ENCODE measurements around the gene ARHGAP44.
"Not testable (repeated sequence)": the region's sequence is repeated elsewhere in the genome, so short reads cannot be mapped to it uniquely, and the experiment has no call there.

The ARHGAP44 gene

DNA sequence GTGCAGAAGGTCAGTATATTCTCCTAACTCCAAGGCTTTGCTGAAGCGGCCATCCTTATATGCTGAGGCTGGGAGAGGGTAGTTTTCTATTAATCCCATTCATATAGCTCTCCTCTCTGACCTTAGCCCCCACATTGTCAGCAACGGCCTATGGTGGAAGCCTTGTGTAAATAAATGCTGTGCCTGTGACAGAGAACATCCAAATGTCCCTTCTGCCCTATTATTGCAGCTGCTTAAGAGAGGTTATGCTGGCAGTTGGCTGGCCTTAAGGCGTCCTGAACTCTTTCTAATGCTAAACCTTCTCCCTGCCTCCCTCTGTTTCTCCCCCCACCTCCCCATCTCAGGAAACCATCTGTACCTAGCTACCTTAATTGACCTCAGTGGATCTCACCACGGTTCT is 53.6 kb downstream of the ARHGAP44 start:
- H3K27me3 Mint-ChIP-seq (ENCODE audit: low read depth), result no peaks in the 10 kb centered on the region
- H3K4me3 Mint-ChIP-seq, result no peak overlapping the region

GRCh38 chr17:12850996-12851395 is 61.7 kb downstream of the ARHGAP44 start:
- Mint-ChIP-seq H3K27ac (no peak overlapping the region), H3K4me3 (no peak overlapping the region), H3K36me3 (ENCODE audit: low read depth) (no peaks in the 10 kb centered on the region), H3K27me3 (ENCODE audit: low read depth) (no peaks in the 10 kb centered on the region), H3K4me1 (ENCODE audit: low read depth) (no peaks in the 10 kb centered on the region), H3K9me3 (peaks cover 24% of the 10 kb centered on the region)
- no peak for DNase-seq (ENCODE audit: low spot score)

More for the DNA sequence above, 53.6 kb downstream of the ARHGAP44 start:
- no peak for DNase-seq (ENCODE audit: low spot score)
- H3K36me3 Mint-ChIP-seq (ENCODE audit: low read depth), result no peaks in the 10 kb centered on the region
- no peak overlapping the region for H3K27ac Mint-ChIP-seq
- peaks cover 24% of the 10 kb centered on the region for H3K9me3 Mint-ChIP-seq
- no peaks in the 10 kb centered on the region for H3K4me1 Mint-ChIP-seq (ENCODE audit: low read depth)

DNA sequence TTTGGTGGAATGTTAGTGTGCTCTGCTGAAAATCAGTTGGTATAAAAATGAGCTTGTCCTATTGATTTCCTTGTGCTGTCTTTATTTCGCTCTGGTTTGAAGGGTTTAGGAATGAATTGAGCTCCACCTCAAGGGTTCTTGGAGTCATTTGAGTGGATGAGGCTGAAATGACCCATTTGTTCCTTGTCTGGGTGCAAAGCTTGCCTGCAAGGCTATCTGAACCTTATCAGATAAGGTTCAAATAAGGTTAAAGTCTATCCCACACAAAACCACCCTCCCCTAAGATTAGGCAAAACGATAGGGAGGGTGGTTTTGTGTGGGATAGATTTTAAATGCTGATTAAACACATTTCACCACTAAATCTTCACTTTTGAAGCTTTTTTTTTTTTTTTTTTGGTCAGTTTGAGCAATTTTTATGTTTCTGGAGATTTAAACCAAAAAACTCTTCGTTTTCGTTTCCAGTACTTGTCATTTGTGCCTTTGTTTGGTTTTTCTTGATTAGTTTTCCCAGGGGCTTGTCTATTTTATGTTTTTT is 62.7 kb downstream of the ARHGAP44 start:
- no peak for DNase-seq (ENCODE audit: low spot score)
- peaks cover 24% of the 10 kb centered on the region for H3K9me3 Mint-ChIP-seq
- H3K4me1 Mint-ChIP-seq (ENCODE audit: low read depth), result no peaks in the 10 kb centered on the region
- no peaks in the 10 kb centered on the region for H3K27me3 Mint-ChIP-seq (ENCODE audit: low read depth)
- no peaks in the 10 kb centered on the region for H3K36me3 Mint-ChIP-seq (ENCODE audit: low read depth)
- no peak overlapping the region for H3K27ac Mint-ChIP-seq
- H3K4me3 Mint-ChIP-seq, result no peak overlapping the region

DNA sequence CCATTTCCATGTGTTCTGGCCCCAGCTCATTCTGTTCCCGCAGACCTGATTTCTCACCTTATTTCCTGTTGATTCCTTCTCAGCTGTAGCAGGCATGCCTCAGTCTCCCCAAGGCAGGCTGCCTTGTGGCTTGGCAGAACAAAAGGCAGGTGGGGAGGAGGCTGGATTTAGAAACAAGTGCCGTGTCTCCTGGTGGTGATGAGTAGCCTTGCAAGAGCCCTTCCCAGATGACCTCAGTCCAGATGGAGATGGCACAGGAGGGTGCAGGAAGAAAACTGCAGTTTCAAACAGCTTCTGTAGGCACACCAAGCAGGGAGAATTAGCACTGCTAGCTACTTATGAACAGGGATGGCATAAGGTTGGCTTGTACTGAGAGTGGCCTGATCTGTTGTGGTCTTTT is 64.6 kb downstream of the ARHGAP44 start:
- Mint-ChIP-seq H3K27me3 (ENCODE audit: low read depth) (no peaks in the 10 kb centered on the region), H3K9me3 (peaks cover 27% of the 10 kb centered on the region), H3K27ac (no peak overlapping the region), H3K4me3 (no peak overlapping the region), H3K4me1 (ENCODE audit: low read depth) (no peaks in the 10 kb centered on the region), H3K36me3 (ENCODE audit: low read depth) (no peaks in the 10 kb centered on the region)
- no peak for DNase-seq (ENCODE audit: low spot score)

- no peaks in the 10 kb centered on the region for H3K27me3 Mint-ChIP-seq (ENCODE audit: low read depth)
- peaks cover 27% of the 10 kb centered on the region for H3K9me3 Mint-ChIP-seq
- DNase-seq (ENCODE audit: low spot score), result no peak
- H3K36me3 Mint-ChIP-seq (ENCODE audit: low read depth), result no peaks in the 10 kb centered on the region
- no peak overlapping the region for H3K27ac Mint-ChIP-seq
- H3K4me3 Mint-ChIP-seq, result no peak overlapping the region
- H3K4me1 Mint-ChIP-seq (ENCODE audit: low read depth), result no peaks in the 10 kb centered on the region
Observed at GRCh38 chr17:12856416-12856815, 67.1 kb downstream of the ARHGAP44 start.

DNA sequence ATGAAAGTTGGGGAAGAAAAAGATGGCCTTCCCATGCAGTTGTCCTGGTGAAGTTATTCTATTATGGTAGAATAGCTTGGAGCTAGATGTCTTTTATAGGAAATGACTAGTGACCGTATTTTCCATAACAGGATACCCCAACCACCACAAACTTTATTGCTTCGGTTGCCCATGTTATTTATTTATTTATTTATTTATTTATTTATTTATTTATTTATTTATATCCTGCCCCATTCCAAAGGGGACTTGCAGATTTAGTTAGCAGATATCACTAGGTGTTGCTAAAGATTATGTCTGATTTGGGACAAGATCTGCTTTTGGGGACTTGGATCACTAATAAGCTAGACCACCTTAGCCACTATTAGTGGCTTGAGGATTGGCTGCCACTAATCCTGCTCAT is 68.3 kb downstream of the ARHGAP44 start:
- Mint-ChIP-seq H3K4me1 (ENCODE audit: low read depth) (no peaks in the 10 kb centered on the region), H3K9me3 (peaks cover 35% of the 10 kb centered on the region), H3K4me3 (no peak overlapping the region), H3K27me3 (ENCODE audit: low read depth) (no peaks in the 10 kb centered on the region), H3K27ac (no peak overlapping the region), H3K36me3 (ENCODE audit: low read depth) (no peaks in the 10 kb centered on the region)
- DNase-seq (ENCODE audit: low spot score), result no peak

DNA sequence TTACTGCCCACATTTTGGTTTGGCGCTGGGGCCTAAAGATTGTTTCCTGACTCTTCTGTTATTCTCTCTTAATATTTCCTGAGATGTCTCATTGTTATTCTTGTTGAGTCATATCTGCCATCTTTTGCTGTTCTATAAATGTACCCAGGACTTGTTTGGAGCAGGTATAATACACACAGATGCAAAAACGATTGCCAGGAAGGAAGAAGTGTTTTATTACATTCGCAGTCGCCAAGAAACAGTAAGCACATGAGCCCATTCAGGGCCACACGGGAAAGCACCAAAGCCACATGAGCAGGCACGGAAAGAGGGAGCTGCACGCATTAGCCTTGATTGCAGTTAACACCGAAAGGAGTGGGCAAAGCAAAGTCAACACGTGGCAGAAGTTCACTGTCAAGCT is 70.2 kb downstream of the ARHGAP44 start:
- H3K27ac Mint-ChIP-seq, result no peak overlapping the region
- H3K4me3 Mint-ChIP-seq, result no peak overlapping the region
- no peak for DNase-seq (ENCODE audit: low spot score)
- H3K36me3 Mint-ChIP-seq (ENCODE audit: low read depth), result no peaks in the 10 kb centered on the region
- H3K27me3 Mint-ChIP-seq (ENCODE audit: low read depth), result no peaks in the 10 kb centered on the region
- H3K9me3 Mint-ChIP-seq, result peaks cover 25% of the 10 kb centered on the region
- H3K4me1 Mint-ChIP-seq (ENCODE audit: low read depth), result no peaks in the 10 kb centered on the region

DNA sequence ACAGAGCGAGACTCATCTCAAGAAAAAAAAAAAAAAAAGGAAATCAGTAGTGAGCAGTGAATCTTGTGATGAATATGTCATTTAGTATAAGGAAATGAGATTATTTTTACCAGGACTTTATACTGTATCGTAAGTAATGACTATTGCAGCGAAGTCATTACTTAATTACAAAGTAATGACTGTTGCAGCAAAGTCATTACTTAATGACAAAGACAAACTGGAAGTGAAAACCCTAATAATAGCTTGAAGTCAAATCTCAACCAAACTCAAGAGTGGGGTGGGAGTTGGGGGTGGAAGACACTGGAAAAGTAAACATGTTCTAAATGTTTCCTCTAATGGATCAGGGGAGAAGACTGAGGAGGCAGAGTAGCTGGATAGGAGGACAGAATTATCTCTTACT is 76.5 kb downstream of the ARHGAP44 start:
- no peak for DNase-seq (ENCODE audit: low spot score)
- no peak overlapping the region for H3K4me3 Mint-ChIP-seq
- H3K27me3 Mint-ChIP-seq (ENCODE audit: low read depth), result no peaks in the 10 kb centered on the region
- no peak overlapping the region for H3K27ac Mint-ChIP-seq
- H3K9me3 Mint-ChIP-seq, result peaks cover 26% of the 10 kb centered on the region
- no peaks in the 10 kb centered on the region for H3K36me3 Mint-ChIP-seq (ENCODE audit: low read depth)
- no peaks in the 10 kb centered on the region for H3K4me1 Mint-ChIP-seq (ENCODE audit: low read depth)

DNA sequence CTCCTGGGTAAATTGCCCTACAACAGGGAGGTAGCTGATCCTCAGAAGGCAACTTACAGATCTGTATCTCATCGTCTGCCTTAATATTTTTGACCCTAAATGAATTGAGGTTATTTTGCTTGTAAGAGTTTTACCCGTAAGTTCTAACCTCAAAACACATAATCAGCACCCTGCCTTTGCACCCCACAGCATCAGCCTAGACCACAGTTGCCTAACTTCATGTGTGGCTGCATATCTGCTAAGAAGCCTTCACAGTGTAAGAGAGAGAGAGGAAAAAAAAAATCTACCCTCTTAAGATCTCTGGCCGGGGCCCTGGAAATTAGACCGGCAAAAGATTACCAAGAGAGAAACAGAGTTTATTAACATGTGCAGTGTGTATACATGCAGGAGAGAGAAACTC is 76.9 kb downstream of the ARHGAP44 start:
- peaks cover 23% of the 10 kb centered on the region for H3K9me3 Mint-ChIP-seq

DNA sequence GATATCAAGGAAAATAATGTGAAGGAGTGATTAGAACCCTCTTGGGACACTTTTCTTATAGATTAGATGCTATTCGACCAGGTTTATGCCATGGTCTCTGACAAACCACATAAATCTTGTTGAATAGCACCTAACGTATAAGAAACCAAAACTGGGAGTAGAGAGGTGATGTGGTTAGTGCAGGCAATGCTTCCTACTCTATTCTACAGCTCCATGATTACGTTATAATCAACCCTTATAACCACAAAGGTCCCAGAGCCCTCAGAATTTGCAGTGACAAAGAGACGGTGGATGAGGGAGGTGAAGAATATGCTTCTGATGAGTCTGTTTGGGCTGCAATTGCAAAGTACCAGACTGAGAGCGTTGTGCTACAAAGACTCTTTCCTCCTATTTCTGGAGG is 78.4 kb downstream of the ARHGAP44 start:
- H3K4me3 Mint-ChIP-seq, result no peak overlapping the region
- no peak overlapping the region for H3K27ac Mint-ChIP-seq
- no peaks in the 10 kb centered on the region for H3K27me3 Mint-ChIP-seq (ENCODE audit: low read depth)

More for the DNA sequence above, 76.9 kb downstream of the ARHGAP44 start:
- Mint-ChIP-seq H3K4me1 (ENCODE audit: low read depth) (no peaks in the 10 kb centered on the region), H3K27me3 (ENCODE audit: low read depth) (no peaks in the 10 kb centered on the region), H3K36me3 (ENCODE audit: low read depth) (no peaks in the 10 kb centered on the region), H3K4me3 (no peak overlapping the region), H3K27ac (no peak overlapping the region)
- no peak for DNase-seq (ENCODE audit: low spot score)

GRCh38 chr17:12873415-12874125 is 84.3 kb downstream of the ARHGAP44 start:
- not testable (repeated sequence) for H3K27ac Mint-ChIP-seq; H3K4me1 Mint-ChIP-seq (ENCODE audit: low read depth); DNase-seq (ENCODE audit: low spot score); H3K27me3 Mint-ChIP-seq (ENCODE audit: low read depth); H3K36me3 Mint-ChIP-seq (ENCODE audit: low read depth); H3K4me3 Mint-ChIP-seq
- peaks cover 20% of the 10 kb centered on the region for H3K9me3 Mint-ChIP-seq

More for the DNA sequence above, 78.4 kb downstream of the ARHGAP44 start:
- H3K4me1 Mint-ChIP-seq (ENCODE audit: low read depth), result no peaks in the 10 kb centered on the region
- H3K36me3 Mint-ChIP-seq (ENCODE audit: low read depth), result no peaks in the 10 kb centered on the region
- DNase-seq (ENCODE audit: low spot score), result no peak
- peaks cover 20% of the 10 kb centered on the region for H3K9me3 Mint-ChIP-seq

- H3K36me3 Mint-ChIP-seq (ENCODE audit: low read depth), result no peaks in the 10 kb centered on the region
- no peak overlapping the region for H3K4me3 Mint-ChIP-seq
- H3K27me3 Mint-ChIP-seq (ENCODE audit: low read depth), result no peaks in the 10 kb centered on the region
- peaks cover 18% of the 10 kb centered on the region for H3K9me3 Mint-ChIP-seq
- no peak overlapping the region for H3K27ac Mint-ChIP-seq
- no peak for DNase-seq (ENCODE audit: low spot score)
- no peaks in the 10 kb centered on the region for H3K4me1 Mint-ChIP-seq (ENCODE audit: low read depth)
Observed at GRCh38 chr17:12877953-12878669, 88.8 kb downstream of the ARHGAP44 start.

GRCh38 chr17:12879096-12879495 is 89.8 kb downstream of the ARHGAP44 start:
- H3K9me3 Mint-ChIP-seq, result peaks cover 16% of the 10 kb centered on the region
- not testable (repeated sequence) for H3K27ac Mint-ChIP-seq; H3K36me3 Mint-ChIP-seq (ENCODE audit: low read depth); H3K4me1 Mint-ChIP-seq (ENCODE audit: low read depth); H3K4me3 Mint-ChIP-seq; DNase-seq (ENCODE audit: low spot score); H3K27me3 Mint-ChIP-seq (ENCODE audit: low read depth)

- H3K27me3 Mint-ChIP-seq (ENCODE audit: low read depth), result no peaks in the 10 kb centered on the region
- H3K27ac Mint-ChIP-seq, result no peak overlapping the region
- peaks cover 18% of the 10 kb centered on the region for H3K9me3 Mint-ChIP-seq
- H3K4me1 Mint-ChIP-seq (ENCODE audit: low read depth), result no peaks in the 10 kb centered on the region
- no peak for DNase-seq (ENCODE audit: low spot score)
- H3K4me3 Mint-ChIP-seq, result no peak overlapping the region
- no peaks in the 10 kb centered on the region for H3K36me3 Mint-ChIP-seq (ENCODE audit: low read depth)
Observed at GRCh38 chr17:12883472-12883871, 94.2 kb downstream of the ARHGAP44 start.

All from T-helper 2 cell treated with Interferon-gamma antibody and Interleukin-4, amounts not matched to agents 5 μg/mL and 100 μg/mL, for 36 hours (primary cell).